ENCODE measurements around the gene EIF2A.

Gene EIF2A

DNA sequence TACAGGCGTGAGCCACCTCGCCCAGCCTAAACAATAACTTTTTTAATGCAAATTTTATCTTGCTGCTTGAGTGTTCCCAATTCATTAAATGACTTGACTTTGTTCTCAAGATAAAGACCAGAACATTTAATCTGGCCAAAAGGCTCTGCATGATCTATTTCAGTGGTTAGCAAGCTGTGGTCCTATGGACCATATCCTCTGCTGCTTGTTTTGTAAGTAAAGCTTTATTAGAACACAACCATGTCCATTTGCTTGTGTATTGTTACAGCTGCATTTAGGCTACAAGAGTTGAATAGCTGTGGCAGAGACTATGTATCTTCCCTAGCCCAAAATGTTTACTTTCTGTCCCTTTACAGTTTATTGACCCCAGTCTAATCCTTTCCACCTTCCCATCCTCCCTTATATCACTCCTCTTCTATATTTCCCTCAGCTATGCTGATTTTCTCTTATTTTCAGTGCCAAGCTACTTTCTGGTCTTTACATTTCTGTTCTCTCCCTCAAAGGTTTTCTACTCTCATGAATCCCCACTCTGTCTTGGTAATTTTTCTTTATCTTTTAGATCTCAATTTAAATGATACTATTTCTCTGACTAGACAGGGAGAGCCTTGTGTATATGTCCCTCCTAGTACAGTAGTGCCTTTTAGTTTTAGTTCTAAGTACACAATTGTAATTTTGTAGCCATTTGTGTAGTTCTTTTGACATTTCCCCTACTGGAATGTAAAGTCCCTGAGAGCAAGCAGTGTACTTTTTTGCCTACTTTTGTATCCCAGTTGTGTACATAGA is 79.8 kb downstream of the EIF2A start:
- Mint-ChIP-seq H3K27me3 (ENCODE audit: low read depth, poor library complexity) (no peaks in the 10 kb centered on the region), H3K9me3 (no peaks in the 10 kb centered on the region), H3K4me1 (peaks cover 20% of the 10 kb centered on the region), H3K4me3 (no peak overlapping the region), H3K27ac (peak overlapping the region; percentile 71), H3K36me3 (ENCODE audit: low read depth) (peaks cover 47% of the 10 kb centered on the region)
- TF ChIP-seq, protein P1, sequence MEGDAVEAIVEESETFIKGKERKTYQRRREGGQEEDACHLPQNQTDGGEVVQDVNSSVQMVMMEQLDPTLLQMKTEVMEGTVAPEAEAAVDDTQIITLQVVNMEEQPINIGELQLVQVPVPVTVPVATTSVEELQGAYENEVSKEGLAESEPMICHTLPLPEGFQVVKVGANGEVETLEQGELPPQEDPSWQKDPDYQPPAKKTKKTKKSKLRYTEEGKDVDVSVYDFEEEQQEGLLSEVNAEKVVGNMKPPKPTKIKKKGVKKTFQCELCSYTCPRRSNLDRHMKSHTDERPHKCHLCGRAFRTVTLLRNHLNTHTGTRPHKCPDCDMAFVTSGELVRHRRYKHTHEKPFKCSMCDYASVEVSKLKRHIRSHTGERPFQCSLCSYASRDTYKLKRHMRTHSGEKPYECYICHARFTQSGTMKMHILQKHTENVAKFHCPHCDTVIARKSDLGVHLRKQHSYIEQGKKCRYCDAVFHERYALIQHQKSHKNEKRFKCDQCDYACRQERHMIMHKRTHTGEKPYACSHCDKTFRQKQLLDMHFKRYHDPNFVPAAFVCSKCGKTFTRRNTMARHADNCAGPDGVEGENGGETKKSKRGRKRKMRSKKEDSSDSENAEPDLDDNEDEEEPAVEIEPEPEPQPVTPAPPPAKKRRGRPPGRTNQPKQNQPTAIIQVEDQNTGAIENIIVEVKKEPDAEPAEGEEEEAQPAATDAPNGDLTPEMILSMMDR (IDR thresholded peaks at IDR 0.05) = no peak
- no peak for DNase-seq

DNA sequence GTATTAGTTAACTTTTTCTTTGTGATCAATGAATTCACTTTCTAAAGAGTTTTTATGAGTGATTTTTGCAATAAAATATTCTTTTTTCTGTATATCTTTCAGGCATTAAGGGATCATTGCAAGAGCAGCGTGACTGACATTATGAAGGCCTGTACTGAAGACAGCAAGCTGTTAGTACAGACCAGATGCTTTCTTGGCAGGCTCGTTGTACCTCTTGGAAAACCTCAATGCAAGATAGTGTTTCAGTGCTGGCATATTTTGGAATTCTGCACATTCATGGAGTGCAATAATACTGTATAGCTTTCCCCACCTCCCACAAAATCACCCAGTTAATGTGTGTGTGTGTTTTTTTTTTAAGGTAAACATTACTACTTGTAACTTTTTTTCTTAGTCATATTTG is 81.0 kb downstream of the EIF2A start:
- no peaks in the 10 kb centered on the region for H3K27me3 Mint-ChIP-seq (ENCODE audit: low read depth, poor library complexity)
- TF ChIP-seq, protein P1 (IDR thresholded peaks at IDR 0.05) = no peak
- no peaks in the 10 kb centered on the region for H3K9me3 Mint-ChIP-seq
- H3K36me3 Mint-ChIP-seq (ENCODE audit: low read depth) = peaks cover 47% of the 10 kb centered on the region
- H3K4me1 Mint-ChIP-seq = peaks cover 16% of the 10 kb centered on the region
- no peak for DNase-seq
- no peak overlapping the region for H3K4me3 Mint-ChIP-seq
- no peak overlapping the region for H3K27ac Mint-ChIP-seq

DNA sequence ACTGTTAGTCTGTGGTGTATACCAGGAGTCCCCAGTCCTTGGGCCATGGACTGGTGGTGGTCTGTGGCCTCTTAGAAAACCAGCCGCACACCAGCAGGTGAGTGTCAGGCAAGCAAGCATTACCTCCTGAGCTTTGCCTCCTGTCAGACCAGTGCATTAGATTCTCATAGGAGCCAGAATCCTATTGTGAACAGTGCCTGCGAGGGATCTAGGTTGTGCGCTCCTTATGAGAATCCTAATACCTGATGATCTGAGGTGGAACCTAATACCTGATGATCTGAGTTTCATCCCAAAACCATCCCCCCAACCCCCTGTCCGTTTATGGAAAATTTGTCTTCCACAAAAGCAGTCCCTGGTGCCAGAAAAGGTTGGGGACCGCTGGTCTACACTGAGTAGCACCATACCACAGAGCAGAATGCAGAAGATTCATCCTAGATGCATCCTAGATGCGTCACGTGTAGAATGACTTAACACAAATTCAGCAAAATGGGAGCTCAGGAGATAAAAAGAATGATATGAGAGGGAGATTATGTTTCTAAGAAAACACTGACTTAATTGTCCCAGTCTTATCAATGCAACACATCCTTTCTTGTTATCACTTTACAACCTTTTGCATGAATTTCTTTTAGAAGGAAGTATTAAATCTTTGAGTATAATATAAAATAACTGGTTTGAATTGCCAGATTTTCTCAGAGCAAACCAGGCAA is 85.1 kb downstream of the EIF2A start:
- Mint-ChIP-seq H3K4me3 (no peak overlapping the region), H3K27me3 (ENCODE audit: low read depth, poor library complexity) (no peaks in the 10 kb centered on the region), H3K36me3 (ENCODE audit: low read depth) (peaks cover 34% of the 10 kb centered on the region), H3K9me3 (no peaks in the 10 kb centered on the region), H3K27ac (peak overlapping the region; percentile 57), H3K4me1 (peaks cover 30% of the 10 kb centered on the region)
- TF ChIP-seq, protein P1 (IDR thresholded peaks at IDR 0.05) = no peak
- no peak for DNase-seq

DNA sequence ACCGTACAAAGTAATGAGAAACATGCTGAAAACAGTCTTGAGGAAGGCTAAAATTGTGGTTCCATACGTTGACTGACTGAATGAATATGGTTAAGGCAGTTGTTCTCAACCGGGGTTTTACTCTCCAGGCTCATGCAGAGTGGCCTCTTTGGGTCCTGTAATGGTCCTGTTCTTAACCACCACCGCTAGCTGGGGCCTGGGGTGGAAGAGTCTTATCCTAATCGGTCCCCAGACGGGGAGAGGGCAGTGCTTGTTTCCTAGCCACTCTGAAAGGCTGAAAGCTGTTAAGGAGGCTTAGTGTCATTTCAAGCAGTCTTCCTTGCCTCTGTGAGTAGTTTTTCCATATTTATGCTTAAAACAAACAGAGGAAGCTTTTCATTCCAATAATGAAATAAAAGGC is 88.5 kb downstream of the EIF2A start:
- Mint-ChIP-seq H3K4me1 (peaks cover 30% of the 10 kb centered on the region), H3K27ac (no peak overlapping the region), H3K27me3 (ENCODE audit: low read depth, poor library complexity) (no peaks in the 10 kb centered on the region), H3K9me3 (no peaks in the 10 kb centered on the region), H3K4me3 (no peak overlapping the region), H3K36me3 (ENCODE audit: low read depth) (peaks cover 9% of the 10 kb centered on the region)
- no peak for DNase-seq
- TF ChIP-seq, protein P1 (IDR thresholded peaks at IDR 0.05) = no peak

DNA sequence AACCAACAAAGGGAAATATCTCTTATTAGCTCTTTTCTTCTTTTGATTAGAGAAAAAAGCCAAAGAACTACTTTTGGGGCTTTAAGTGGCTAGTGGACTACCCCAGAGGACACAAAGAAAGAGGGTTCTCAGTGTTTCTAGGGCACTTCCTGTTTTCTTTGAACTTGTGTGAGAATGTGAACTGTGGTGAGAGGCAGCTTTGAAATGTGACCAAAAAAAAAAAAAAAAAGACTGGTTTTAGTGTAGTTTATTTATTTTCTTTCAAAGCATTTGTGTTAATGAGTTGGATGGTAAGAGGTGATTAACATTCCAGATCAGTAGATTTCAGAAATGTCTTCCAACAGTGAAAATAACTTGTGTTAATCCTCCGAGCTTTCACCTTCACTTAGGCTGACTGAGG is 88.9 kb downstream of the EIF2A start:
- DNase-seq = no peak
- no peaks in the 10 kb centered on the region for H3K9me3 Mint-ChIP-seq
- H3K4me1 Mint-ChIP-seq = peaks cover 30% of the 10 kb centered on the region
- H3K4me3 Mint-ChIP-seq = no peak overlapping the region
- TF ChIP-seq, protein P1 (IDR thresholded peaks at IDR 0.05) = no peak
- no peak overlapping the region for H3K27ac Mint-ChIP-seq
- H3K27me3 Mint-ChIP-seq (ENCODE audit: low read depth, poor library complexity) = no peaks in the 10 kb centered on the region
- H3K36me3 Mint-ChIP-seq (ENCODE audit: low read depth) = peaks cover 7% of the 10 kb centered on the region

Measured in nephron progenitor cell (in vitro differentiated cells).